UCSD-AML1 (cell line): Measurements from ENCODE around the gene ETS2.
"Not testable (repeated sequence)": the region's sequence is repeated elsewhere in the genome, so short reads cannot be mapped to it uniquely, and the experiment has no call there.

Source experiments
- DNase-seq: peaks from one replicate; lab custom pipeline; 2025; ENCODE audit not compliant: unreplicated experiment; lab: John Stamatoyannopoulos, UW

Gene ETS2

DNA sequence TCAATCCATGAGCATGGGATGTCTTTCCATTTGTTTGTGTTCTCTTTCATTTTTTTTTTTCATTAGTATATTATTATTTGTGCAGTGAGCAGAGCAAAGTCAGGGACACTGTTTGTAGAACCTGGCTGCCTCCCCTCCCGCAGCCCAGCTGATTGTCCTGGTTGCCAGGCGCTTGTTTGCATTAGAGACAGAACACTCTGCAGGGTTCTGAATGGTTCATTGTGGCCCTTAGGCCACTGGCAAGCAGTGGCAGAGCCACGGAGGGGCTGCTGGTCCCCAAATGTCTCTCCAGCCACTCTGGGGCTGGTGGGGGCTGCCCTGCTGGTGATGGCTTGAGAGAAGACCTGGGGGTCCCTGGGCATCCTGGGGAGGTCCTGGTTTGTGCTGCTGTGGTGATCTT is 29.0 kb downstream of the ETS2 start:
- DNase-seq, result no peak

DNA sequence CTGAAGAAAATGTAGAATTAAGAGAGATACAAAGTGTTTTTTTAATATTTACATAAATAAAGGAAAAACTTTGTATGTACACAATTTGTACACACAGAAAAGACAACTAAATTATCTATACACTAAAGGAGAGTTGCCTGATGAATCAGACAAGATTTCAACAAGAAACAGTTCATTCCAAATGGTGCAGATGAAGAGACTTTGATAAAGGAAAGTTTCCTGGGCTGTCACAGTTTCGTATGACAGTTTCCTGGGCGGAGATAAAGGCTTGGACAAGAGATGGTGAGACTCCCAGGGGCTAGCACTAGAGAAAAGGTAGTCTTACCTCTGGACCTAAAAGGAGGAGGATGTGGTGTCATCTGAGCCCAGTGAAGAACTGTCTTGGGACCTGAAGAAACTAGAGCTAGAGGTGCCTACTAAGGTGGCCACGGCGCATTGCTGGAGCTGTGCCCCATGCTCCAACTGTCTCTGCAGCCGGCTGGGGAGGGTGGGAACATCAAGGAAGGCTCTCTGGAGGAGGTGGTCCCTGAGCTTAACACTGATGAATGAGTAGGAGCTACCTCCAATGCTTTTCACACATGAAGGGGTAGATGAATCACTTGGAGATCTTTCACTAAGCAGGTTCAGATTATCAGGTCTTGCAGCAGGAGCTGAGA is 32.2 kb downstream of the ETS2 start:
- no peak for DNase-seq

DNA sequence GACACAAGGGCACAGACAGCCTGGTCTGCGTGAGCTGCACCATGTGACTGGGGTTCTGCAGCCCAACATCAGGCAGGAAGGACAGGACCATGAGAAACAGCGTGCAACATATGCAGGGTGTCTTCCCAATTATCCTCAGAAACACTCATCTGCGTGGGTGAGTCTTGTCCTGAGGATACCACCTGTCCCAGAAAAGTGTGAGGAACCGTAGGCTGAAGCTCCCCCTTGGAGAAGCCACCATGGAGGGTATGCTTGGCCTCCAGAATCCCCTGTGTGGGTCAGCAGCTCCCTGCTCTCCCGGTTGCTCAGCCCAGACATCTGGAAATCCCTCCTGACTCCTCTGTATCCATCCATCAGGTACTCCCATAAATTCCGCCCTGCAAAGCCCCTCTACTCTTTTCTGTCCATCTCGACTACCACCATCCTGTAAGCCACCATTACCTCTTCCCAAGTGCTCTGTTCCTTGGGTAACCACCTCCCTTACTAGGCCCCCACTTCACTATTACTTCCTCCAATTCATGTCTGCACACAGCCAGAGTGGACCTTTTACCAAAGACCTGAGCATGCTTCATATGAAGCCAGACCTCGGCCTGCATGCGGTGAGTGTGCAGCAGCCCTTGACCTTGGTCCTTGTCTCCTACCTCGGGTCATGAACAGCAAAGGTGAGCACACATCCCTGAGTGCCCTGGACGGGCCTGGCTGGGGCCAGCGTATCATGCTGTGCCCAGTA is 33.0 kb downstream of the ETS2 start:
- DNase-seq, result no peak

DNA sequence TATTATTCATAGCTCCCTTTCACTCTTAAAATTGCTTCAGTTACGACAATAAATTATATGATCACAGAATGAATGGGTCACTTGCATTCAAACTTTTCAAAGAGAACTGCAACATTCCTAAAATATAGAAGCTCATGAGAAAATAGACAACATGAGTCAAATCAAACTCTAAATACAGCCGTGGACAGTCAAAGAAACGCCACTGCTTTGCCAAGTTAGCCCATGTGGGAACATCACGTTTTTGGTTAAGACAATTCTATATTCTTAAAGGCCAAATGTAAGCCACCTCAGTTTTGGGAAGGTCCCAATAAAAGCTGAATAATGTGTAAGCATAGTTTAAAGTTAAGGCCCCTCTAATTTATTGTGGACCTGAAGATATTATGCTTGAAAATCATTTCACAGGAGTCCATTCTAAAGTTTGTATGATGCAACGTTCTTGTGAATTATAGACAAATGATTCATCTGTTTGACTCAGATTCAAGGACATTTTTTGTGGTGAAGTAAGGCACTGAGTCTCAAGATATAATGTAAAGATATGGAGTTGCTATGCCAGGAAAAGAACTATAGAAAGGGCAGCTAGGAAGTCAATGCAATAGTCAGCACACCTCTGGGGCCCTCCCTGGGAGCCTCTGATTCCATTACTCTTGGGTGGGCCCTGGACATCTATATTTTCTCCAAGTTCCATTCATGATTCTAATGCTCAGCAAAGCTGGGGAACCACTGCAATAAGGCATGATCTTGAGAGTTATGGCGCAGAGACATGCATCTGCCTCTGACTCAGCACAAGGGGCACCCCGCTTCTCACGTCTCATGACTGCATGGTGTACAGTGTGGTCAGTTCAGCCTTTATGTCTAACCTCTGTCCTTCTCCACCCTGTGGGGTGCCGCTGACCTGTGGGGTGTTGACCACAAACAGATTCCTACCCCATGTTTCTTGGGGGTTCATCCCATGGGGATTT is 33.9 kb downstream of the ETS2 start:
- no peak for DNase-seq

DNA sequence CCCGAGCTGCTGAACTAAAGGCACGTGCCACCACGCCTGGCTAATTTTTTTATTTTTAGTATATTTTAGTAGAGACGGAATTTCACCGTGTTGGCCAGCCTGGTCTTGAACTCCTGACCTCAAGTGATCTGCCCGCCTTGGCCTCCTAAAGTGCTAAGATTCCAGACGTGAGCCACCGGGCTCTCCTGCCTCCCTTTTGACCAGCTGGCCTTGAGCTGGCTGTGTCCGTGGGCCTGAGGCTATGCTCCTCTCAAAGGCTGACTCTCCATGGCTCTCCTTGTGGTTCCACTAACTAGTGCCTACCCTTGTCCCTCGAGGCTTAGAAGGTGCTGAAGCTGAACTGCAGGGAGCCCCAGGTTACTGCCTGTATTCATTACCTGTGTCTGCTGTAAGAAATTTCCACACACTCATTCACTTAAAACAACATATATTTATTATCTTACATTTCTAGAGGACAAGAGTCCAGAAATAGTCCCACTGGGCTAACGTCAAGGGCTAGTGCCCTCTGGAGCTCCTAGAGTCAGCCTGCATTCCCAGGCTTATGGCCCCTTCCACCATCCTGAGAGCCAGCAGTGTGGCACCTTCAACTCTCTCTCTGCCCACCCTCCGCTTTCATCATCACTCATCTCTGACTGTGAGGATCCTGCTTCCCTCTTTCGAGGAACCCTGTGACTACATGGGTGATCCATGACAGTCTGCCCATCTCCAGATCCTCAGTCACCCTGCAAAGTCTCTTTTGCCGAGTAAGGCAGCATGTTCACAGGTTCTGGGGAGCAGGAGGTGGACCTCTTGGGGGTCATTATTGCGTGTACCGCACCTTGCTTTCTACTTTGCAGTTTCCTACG is 34.9 kb downstream of the ETS2 start:
- no peak for DNase-seq

DNA sequence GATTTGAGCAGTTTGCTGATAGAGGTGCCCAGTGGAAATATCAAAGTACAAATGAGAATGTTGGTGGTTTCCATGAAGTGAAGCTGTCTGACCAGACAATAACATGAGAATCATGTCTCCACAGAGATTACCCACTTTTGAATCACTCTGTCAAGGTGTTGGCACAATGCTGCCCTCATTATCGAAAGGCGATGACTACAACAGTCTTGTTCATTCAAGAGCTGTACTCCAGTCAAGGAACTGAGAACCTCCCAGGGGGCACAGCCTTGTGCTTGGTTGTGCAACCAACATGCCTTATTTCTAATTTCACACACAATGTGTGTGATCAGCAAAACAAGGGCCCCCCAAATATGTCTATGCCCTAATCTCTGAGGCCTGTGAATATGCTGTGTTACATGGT is 35.7 kb downstream of the ETS2 start:
- DNase-seq, result no peak

DNA sequence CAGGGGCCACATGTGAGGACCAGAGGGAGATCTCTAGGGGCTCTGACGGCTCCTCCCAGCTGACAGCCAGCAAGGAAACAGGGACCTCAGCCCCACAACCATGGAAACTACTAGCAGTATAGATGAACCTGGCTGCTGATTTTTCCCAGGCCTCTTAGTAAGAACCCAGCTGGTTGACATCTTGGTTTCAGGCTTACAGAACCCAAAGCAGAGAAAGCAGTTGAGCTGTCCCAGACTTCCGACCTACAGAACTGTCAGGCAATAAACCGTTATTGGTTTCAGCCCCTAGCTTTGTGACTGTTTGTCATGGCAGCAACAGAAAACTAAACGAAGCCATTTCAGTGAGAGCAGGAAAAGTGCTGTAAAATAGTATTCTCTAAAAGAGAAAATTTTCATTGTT is 36.4 kb downstream of the ETS2 start:
- no peak for DNase-seq

DNA sequence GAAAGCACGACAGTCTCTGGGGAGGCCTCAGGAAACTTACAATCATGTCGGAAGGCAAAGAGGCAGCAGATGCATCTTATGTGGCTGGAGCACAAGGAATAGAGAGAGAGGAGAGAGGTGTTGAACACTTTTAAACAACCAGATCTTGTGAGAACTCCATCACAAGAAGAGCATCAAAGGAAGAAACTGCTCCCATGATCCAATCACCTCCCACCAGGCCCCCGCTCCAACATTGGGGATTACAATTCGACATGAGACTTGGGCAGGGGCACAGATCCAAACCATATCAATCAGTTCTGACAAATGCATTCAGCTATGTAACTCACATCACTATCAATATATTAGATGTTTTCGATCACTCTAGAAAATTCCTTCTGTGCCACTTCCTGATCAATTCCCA is 37.6 kb downstream of the ETS2 start:
- DNase-seq, result no peak

DNA sequence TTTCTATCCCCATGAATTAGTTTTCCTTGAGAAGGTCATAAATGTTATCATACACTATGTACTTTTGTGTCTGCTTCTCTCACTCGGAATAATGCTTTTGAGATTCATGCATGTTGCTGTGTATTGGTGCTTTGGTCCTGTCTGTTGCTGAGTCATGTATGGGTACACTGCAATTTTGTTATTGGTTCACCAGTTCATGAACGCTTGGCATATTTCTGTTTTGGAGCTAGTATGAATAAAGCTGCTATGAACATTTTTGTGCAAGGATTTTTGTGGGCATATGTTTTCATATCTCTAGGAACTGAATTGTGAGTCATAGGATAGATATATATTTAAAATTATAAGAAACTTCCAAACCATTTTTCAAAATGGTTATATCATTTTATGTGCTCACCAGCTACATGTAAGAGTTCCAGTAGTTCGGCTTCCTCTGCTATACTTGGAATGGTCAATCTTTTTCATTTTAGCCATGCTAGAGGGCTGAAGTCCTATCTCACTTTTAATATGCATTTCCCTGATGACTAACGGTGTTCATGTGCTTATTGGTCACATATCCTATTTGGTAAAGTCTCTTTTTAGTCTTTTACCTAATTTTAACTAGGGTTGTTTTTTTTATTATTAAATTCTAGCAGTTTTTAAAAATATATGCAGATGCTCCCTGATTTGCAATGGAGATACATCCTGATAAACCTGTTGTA is 38.2 kb downstream of the ETS2 start:
- DNase-seq, result no peak

DNA sequence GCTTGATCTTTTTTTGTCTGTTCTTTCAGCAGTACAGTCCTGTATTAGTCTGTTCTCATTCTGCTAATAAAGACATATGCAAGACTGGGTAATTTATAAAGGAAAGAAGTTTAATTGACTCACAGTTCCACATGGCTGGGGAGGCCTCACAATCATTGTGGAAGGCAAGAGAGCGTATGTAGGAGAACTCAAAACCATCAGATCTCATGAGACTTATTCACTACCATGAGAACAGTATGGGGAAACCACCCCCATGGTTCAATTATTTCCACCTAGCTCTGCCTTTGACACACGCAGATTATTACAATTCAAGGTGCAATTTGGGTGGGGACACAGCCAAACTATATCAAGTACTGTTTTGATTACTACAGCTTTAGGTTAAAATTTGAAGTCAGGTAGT is 39.6 kb downstream of the ETS2 start:
- not testable (repeated sequence) for DNase-seq

DNA sequence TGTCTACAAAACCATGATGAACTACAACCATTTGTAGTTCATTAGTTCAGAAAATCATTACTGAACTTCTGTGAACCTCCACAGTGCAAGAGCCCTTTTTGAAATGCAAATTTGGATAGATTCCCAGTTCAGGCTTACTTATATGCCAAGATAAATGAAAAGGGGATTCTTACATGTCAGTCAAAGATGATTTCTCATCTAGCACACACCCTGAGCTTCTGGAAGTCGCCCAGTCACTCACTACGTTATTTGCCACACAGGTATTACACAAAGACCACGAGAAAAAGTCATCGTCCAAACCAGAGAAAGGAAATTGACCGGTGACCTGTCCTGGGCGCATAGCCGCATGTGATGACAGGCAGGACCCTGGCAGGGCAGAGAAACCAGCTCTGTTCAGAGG is 41.8 kb downstream of the ETS2 start:
- DNase-seq, result no peak

DNA sequence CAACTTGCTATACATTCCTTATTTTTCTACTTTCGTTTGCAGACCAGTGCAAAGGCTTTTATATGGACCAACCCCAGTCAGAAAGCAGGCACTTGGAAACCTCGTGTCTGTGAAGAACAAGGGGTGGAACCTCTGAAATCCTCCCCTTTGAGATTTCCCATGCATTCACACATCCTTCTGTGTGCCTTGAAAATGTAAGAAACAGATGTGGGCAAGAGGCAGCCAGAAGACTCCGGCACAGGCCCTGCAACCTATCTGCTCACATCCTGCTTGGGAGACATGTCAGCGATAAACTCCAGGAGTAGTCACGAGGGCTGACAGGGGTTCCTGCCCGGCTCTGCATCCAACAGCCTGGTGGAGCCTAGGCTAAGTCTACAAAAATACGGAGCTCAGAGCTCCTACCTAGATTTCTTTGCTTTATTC is 42.5 kb downstream of the ETS2 start:
- no peak for DNase-seq

DNA sequence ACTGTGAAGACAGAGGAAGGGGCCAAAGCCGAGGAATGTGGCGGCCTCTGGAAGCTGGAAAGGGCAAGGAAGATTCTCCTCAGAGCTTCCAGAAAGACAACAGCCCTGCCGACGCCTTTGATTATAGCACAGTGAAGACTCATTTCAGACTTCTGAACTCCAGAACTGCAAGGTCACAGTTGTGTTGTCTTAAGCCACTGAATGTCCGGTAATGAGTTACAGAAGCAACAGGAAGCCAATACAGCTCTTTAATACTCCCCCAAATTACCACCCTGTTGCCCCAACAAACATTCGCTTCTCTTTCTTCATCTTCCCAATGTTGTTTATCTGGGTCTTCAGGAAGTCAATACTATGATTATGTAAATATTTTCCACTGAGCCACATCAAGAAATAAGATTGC is 44.0 kb downstream of the ETS2 start:
- DNase-seq, result no peak

DNA sequence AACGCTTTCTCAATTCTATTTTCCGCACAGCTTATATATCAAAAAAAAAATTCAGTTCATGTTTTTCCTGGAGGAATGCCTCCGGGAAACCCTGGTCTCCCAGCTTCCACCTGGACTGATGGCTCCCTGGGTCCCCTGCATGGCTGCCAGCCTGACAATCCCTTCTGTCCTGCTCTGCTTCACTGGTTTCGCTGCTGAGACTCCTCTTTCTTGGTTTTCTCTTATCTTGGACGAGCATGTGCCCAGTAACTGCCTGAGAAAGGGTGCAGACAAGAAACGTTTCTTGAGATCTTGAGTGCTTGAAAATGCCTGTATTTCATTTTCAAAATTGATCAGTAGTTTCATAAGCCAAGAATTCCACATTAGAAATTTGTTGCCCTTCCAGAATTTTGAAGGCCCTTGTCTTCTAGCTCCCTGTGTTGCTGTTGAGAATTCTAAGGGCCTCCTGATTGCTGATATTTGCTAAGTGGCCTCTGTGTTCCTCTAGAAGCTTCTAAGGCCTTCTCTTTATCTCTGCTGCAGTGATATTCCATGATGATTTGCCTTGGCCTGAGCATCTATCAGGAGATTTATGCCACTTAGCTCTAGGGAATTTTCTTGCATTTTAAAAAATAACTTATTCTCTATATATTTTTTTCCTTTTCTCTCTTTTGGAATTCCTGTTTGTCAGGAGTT is 44.7 kb downstream of the ETS2 start:
- DNase-seq, result no peak

DNA sequence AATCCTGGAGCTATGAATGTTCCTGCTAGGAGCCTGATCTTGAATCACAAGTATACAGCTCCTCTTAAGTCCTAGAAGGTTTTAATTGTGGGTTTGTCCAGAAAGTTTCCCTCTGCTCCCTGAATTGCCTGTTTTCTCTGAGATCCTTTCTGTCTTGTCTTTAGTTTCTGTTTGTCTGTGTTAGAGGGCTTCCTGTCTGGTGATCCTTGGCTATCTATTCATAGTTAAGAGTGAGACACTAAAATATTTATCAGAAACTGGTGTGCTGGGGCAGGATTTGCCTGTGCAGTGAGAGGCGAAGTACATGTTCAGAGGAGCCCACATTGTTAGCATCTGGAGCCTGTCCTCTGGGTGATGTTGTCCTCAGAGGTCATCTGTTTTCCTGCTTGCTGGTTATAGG is 45.4 kb downstream of the ETS2 start:
- no peak for DNase-seq

DNA sequence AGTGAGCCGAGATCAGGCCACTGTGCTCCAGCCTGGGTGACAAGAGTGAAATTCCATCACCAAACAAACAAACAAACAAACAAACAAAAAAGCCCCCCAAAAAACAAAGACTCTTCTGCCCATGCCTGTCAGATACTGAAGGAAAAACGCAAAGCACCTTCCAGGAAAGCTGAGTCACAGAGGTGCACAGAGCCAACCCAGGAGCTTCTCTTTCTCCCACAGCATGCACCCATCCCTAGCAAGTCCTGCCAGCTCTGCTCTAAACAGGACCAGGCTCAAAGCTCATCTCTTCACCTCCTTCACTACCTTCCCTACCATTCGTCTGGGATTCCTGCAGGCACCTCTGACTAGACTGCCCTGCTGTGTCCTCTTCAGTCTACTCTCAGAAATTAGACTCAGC is 46.5 kb downstream of the ETS2 start:
- no peak for DNase-seq

DNA sequence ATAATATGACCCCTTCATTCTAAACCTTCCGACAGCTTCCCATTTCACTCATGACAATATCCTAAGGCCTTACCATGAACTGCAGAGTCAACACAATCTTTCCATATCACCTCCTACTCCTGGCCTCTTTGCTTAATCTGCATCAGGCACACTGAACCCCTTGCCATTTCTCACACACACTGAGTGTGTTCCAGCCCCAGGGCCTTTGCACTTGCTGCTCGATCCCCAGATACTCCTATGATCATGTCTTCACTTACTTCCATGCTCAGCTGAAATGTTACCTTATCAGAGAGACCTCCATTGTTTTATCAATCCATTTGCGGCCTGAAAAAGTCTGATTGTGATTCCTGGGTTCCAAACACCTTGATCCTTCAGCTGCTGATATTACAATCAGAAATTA is 47.0 kb downstream of the ETS2 start:
- no peak for DNase-seq

DNA sequence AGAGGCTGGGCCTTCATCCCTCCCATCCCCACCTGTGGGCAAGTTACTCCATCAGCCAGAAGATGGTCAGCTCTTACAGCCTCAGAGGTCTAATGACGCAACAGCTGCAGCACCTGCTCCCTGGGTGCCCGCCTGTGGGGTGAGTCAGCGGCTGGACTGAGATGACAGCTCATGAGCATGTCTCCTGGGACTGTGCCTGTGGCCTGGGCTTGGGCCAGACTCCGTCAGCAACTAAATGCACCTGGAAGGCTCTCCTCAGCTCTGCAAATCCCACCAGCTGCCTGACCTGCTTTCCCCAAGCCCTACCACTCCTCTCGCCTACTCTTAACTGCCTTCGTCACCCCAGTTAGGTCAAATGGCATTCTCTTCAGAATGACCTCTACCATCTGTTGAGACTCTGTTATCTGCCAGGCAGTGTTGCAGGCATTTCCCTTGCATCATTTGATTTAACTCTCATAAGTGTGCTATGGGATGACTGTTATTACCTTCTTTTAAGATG is 47.7 kb downstream of the ETS2 start:
- DNase-seq, result no peak

DNA sequence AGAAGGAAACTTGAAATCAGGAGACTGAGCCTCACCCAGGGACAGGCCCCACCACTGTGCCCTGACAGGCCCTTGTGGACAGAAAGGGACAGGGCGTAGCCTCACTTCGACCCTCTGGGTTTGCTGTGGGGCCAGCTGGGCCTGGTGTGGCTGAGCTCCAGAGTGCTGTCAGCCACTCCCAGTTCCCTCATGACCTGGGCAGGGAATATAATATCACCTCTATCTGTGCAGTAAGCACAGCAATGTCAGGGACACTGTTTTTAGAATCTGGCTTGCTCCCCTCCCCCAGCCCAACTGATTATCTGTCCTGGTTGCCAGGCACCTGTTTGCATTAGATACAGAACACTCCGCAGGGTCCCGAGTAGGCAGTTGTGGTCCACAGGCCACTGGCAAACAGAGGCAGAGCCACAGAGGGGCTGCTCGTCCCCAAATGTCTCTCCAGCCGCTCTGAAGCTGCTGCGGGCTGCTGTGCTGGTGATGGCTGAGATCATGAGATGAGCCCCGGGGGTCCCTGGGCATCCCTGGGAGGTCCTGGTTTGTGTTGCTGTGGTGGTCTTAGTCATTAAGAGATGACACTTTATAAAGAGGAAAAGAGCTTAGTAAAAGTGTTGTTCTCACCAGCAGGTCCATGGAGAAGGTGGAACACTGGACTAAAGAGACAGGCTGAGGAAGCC is 51.6 kb downstream of the ETS2 start:
- no peak for DNase-seq
